Mesenteric fat pad (tissue), 1 donor: ENCODE results near the gene SYVN1. TPM values are rescaled to one million over a fixed set of nuclear protein-coding genes. Genes with fewer than 3 reads are reported as not detected.
"Not testable (repeated sequence)": the region's sequence is repeated elsewhere in the genome, so short reads cannot be mapped to it uniquely, and the experiment has no call there.

Experiments used
- DNase-seq: peaks from one replicate; pipeline ENCODE4 v3.0.0-alpha.2; 2020; ENCODE audit warnings: low spot score
- total RNA-seq: library from RNA; stranded (reverse); fragmentation: NEBNext Ultra II Directional; extraction: Animal tissue kit (Norgen Biotek cat#: 25700); gene quantifications from one replicate; pipeline ENCODE4 v1.2.1, GENCODE V29; 2021
- donor health status: DM: yes; HTN: yes; CAD: no.

Gene SYVN1
- total RNA-seq, 1 donor from 2014 or later, result 78.8 TPM

DNA sequence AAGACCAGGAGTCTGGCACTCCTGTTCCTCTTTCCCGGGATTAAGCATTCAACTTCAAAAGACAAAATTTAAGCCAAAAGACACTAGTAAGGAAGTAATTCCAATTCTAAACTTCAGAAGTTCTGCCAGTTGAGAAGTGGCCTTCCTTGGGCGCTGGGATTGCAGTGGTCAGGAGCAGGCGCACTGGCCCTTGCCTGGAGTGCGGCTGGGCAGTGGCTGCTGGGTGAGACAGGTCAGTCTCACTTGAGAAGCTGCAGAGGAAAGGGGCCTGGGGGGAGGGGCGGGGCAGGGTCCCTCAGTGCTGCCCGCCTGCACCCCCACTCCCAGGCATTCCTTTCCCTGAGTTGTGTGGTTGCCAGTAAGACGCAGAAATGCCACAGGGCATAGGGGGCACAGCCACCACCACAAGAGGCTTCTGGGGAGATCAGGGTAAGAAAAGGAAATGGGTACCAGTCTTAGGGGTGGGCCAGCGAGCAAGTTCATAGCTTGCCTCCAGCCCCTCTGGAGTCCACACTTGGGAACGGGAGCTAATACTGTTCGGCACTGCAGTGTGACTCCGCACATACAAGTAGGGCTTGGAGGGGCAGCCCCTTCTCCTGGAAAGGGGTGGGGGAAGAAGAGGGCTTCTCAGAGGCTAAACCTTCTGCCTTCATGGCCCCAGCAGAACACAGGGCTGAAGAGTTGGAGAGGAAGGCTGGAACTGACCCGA, 6.7 kb downstream of the SYVN1 start:
- no peak for DNase-seq

DNA sequence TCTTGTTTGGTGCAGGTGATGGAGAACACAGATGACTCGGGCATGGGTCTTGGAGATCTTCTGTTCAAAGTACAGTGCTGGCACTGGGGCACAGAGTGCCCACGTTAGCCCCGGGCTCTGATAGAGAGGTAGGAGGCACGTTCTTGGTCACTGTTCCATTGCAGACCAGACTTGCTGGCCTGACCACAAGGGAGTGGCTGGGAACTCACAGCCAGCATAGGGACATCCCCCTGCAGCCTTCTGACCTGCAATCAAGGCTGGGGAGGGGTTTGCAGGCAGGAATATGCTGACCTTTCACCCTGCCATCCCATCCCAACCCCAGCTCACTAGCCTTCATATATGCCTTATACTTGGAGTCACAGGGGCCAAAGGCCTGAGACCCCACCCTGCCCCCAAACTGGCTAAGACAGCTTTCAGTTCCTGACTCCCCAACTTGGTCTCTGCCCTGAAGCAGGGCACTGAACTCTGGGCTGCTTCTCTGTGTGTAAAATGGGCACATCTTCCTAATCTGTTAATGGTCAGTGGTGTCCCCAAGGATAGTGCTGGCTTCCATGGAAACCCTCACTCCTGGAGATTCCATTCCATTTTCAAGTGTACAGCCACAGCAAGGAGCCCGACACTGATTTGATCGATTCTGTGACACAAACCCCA, 7.6 kb downstream of the SYVN1 start:
- no peak for DNase-seq

DNA sequence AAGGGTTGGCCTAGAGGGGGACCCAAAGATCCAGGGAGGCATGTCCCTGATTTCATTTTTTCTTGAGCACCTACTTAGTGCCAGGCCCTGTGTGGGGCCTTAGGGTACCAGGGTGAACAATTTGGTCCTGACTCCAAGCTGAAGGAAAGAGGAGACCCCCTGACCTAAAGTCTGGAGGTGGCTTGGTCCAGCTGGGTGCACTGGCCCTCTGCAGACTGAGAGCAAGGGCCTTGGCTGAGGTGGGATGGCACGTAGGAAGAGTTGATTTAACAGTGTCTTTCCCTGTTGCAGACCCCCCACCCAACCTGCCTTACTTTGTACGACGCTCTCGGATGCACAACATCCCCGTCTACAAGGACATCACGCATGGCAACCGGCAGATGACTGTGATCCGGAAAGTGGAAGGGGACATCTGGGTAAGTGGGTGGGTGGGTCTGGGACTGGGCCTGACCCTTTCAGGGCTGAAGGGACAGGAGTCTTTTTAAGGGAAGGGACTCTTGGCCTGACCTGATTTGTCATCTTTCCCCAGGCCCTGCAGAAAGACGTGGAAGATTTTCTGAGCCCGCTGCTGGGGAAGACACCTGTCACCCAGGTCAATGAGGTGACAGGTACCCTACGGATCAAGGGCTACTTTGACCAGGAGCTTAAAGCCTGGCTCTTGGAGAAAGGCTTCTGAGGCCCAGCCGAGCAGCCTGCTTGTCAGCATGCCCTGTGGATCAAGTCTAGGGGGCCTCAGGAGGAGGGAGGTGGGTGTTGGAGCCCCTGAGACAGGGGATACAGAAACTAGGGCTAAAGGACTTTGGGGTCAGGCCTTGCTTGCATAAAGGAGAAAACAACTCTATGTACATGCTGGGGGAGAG, 8.9 kb downstream of the SYVN1 start:
- DNase-seq, result peak; percentile 16

GRCh38 chr11:65124480-65125196, 9.7 kb downstream of the SYVN1 start:
- peak; percentile 18 for DNase-seq

- peak; percentile 98 for DNase-seq
These were observed 12.2 kb downstream of the SYVN1 start, which contains the start of the genes FAU and MRPL49 for GRCh38 chr11:65121865-65122696. TSS of gene FAU (minus strand) at chr11:65122134. CDS start at chr11:65121813, 321 bp downstream. TSS of gene MRPL49 (plus strand) at chr11:65122321. CDS start at chr11:65122347, 26 bp downstream.

DNA sequence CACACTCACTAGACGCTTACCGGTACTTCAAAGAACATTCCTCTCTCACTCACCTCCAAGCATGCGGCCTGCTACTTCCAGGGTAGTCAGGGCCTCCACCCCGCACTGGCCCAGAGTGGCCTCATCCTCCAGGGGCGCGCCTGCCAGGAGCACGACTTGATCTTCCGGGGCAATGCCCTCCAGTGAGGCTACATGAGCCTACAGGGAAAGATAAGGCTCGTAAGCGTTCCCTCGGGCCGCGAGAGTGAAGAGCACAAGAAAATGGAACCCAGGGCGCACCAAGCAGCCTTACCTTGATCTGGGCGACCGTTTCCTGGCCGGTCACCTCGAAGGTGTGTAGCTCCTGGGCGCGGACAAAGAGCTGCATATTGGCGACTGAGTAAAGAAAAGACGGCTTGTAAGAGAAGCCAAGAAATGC, 12.9 kb downstream of the SYVN1 start:
- peak; percentile 87 for DNase-seq

DNA sequence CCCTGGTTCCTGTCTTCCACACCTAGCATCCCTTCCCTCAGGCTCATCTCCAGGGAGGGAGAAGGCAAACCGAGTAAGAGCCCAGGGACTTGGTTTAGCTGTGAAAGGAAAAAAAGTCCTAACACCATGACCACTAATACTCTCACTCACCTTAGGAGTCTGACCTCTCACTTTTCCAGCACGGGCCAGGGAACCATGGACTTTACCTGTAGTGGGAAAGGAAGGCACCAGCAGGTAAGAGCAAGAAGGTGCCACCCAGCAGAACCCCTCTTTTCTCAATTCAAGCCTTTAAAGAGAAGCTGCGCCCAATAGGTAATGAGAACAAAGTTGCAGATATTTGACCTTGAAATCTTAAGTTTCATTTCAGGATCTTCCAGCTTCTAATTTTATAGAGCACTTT, 13.5 kb downstream of the SYVN1 start:
- DNase-seq, result peak; percentile 30

DNA sequence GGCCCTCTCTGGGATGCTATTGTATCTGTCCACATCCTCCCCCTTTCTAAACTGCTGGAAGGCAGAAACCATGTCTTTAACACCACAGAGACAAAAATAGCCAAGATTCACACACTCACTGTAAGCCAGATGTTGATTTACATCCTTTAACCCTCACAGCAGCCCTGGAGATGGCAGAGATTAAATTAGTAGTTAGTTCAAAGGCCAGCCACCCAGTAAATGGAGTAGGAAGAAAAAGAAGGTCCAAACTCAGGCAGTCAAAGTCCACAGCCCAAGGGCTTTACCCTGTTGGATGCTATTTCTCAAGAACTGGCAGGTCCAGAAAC, 14.7 kb downstream of the SYVN1 start:
- DNase-seq, result no peak

- not testable (repeated sequence) for DNase-seq
These were observed 15.2 kb downstream of the SYVN1 start for GRCh38 chr11:65118891-65119669.

- DNase-seq, result no peak
These were observed 16.1 kb downstream of the SYVN1 start for GRCh38 chr11:65118097-65118837.

- peak; percentile 100 for DNase-seq
These were observed 16.9 kb downstream of the SYVN1 start, which contains the start of gene ZNHIT2 for GRCh38 chr11:65117206-65118096. TSS of gene ZNHIT2 (minus strand) at chr11:65117701. CDS start at chr11:65117653, 48 bp downstream.

- DNase-seq, result no peak
These were observed 17.7 kb downstream of the SYVN1 start for GRCh38 chr11:65116370-65117205.

- DNase-seq, result no peak
These were observed 18.8 kb downstream of the SYVN1 start for GRCh38 chr11:65115361-65116082.

GRCh38 chr11:65114538-65115171, 19.7 kb downstream of the SYVN1 start:
- no peak for DNase-seq

GRCh38 chr11:65113839-65114238, 20.5 kb downstream of the SYVN1 start:
- DNase-seq, result no peak
